ENCODE results near the gene LACTB. TPM values are rescaled to one million over a fixed set of nuclear protein-coding genes. Genes with fewer than 3 reads are reported as not detected.

Gene LACTB
- total and polyA plus RNA-seq, 2 of the 13 experiments (the other 11 are each of a cell fraction or from before 2014, with no cell fraction given) = 14.8 to 23.0 TPM

DNA sequence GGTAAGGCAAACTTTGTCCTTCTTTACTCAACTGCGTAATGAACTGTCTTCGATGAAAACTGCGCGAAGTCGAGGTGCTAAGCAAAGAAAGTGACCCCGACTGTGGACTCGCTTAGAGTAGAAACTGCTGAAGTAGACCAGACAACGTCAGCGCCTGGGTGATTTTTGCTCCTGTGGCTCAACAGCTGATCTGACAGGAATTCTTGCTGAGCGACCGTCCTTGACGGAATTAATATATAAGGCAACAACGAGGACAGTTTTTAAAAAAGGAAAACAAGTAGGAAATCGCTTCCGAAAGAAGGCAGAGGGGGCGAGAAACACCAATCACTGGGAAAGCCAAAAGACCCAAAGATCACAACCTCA lies 35.1 kb downstream of the LACTB start:
- Histone ChIP-seq H3K4me1 (ENCODE audit: insufficient read depth, low read length) (peaks cover 24% of the 10 kb centered on the region), H3K9me3 (ENCODE audit: low read length) (no peaks in the 10 kb centered on the region), H3K36me3 (replicated peaks in 1 of 2; ENCODE audit: control insufficient read depth in 1 of 2, insufficient read depth in 2 of 2, low read length in 2 of 2) (peaks cover under 1 to 23% of the 10 kb centered on the region in 2 experiments; a peak in 4 of 5 replicates), H4K20me1 (ENCODE audit: insufficient read depth, low read length) (no peaks in the 10 kb centered on the region; the same call in 1 of the 2 replicates), H3K4me2 (ENCODE audit: low read depth, low read length) (peak overlapping the region; percentile 70), H3K9ac (ENCODE audit: insufficient read depth, low read depth, low read length) (peak overlapping the region; percentile 94), H3K27me3 (ENCODE audit: control insufficient read depth in 1 of 2, insufficient read depth in 2 of 2, low read length in 2 of 2) (no peaks in the 10 kb centered on the region; a peak in 1 of 5 replicates), H3K4me3 (replicated peaks in 1 of 3; ENCODE audit: insufficient read depth in 1 of 3, low read depth in 2 of 3, low read length in 3 of 3) (peak overlapping the region; percentile 78 to 96 (median 96)), H2AFZ (ENCODE audit: low read length) (no peak overlapping the region), H3K79me2 (ENCODE audit: insufficient read depth, low read length) (peaks cover 26% of the 10 kb centered on the region), H3K27ac (ENCODE audit: extremely low read length, insufficient read depth, low read length) (peak overlapping the region; percentile 89)
- ChIA-PET CTCF (ENCODE audit: low intra/inter-chr PET ratio, low total read pairs) (no interaction called here), POLR2A (interaction anchor here (0.6 to 2.3 kb wide), 24 partner anchors 9 to 939 kb away, joined by 3 to 26 read pairs (median 5); partner anchors contain the start of genes RAB8B and SNX1)
- peak; percentile 29 for ATAC-seq
- peak; percentile 25 for DNase-seq (ENCODE audit: low spot score)
- FAIRE-seq = no peak
- WGBS (ENCODE audit: low lambda C conversion rate) = under 1% methylated on average over 16 of the region's 16 CpGs
- BruUV-seq (replicated peaks) = TSS peak; percentile 72
- intact Hi-C loops (cut with micrococcal nuclease; ENCODE audit: unreplicated experiment) = loop anchor here (1.0 to 10.0 kb wide), 6 partner anchors 34 to 372 kb away; partner anchors contain the start of gene APH1B
- in situ Hi-C loops (cut with HindIII; ENCODE audit: extremely low pct_ligation_motif_present, low pct_unique_long_range_greater_than_20kb) = loop anchor here (25.0 kb wide), 1 partner anchor 256 kb away; no protein-coding TSS in a partner anchor
- TF ChIP-seq MTERF4 (CRISPR knock-in tag; IDR thresholded peaks at IDR 0.05) (no peak), MAF1 (CRISPR knock-in tag; IDR thresholded peaks at IDR 0.05; ENCODE audit: borderline replicate concordance) (0 out of 2 replicates have a peak, but pooled peaks have one; percentile 4), SMARCE1 (IDR thresholded peaks at IDR 0.05; ENCODE audit: borderline replicate concordance) (no peak), ZNF343 (CRISPR knock-in tag; IDR thresholded peaks at IDR 0.05) (no peak), POLR2A (IDR thresholded peaks at IDR 0.05; ENCODE audit: insufficient read depth in 1 of 2, low read depth in 2 of 2, low read length in 2 of 2) (no peak), ZNF749 (CRISPR knock-in tag; IDR thresholded peaks at IDR 0.05; ENCODE audit: borderline replicate concordance) (no peak), HNRNPK (IDR thresholded peaks at IDR 0.05; ENCODE audit: low read depth, low read length, poor library complexity, severe bottlenecking) (no peak), ZNF256 (CRISPR knock-in tag; conservative IDR thresholded peaks at IDR 0.05) (no peak), ESRRA (CRISPR knock-in tag; IDR thresholded peaks at IDR 0.05; ENCODE audit: low read depth) (no peak), PAWR (CRISPR knock-in tag; IDR thresholded peaks at IDR 0.05; ENCODE audit: borderline replicate concordance) (no peak), ZSCAN25 (CRISPR knock-in tag; IDR thresholded peaks at IDR 0.05) (no peak), SIN3A (IDR thresholded peaks at IDR 0.05; ENCODE audit: borderline replicate concordance, low read depth, low read length) (0 out of 2 replicates have a peak, but pooled peaks have one; percentile 1), DNMT1 (CRISPR knock-in tag; IDR thresholded peaks at IDR 0.05) (no peak)
- TF ChIP-seq, protein P1, sequence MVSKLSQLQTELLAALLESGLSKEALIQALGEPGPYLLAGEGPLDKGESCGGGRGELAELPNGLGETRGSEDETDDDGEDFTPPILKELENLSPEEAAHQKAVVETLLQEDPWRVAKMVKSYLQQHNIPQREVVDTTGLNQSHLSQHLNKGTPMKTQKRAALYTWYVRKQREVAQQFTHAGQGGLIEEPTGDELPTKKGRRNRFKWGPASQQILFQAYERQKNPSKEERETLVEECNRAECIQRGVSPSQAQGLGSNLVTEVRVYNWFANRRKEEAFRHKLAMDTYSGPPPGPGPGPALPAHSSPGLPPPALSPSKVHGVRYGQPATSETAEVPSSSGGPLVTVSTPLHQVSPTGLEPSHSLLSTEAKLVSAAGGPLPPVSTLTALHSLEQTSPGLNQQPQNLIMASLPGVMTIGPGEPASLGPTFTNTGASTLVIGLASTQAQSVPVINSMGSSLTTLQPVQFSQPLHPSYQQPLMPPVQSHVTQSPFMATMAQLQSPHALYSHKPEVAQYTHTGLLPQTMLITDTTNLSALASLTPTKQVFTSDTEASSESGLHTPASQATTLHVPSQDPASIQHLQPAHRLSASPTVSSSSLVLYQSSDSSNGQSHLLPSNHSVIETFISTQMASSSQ (IDR thresholded peaks at IDR 0.05; ENCODE audit: low read depth) = no peak
- TF ChIP-seq, protein P1 (CRISPR knock-in tag; IDR thresholded peaks at IDR 0.05; ENCODE audit: borderline replicate concordance) = no peak
- TF ChIP-seq, protein P2, sequence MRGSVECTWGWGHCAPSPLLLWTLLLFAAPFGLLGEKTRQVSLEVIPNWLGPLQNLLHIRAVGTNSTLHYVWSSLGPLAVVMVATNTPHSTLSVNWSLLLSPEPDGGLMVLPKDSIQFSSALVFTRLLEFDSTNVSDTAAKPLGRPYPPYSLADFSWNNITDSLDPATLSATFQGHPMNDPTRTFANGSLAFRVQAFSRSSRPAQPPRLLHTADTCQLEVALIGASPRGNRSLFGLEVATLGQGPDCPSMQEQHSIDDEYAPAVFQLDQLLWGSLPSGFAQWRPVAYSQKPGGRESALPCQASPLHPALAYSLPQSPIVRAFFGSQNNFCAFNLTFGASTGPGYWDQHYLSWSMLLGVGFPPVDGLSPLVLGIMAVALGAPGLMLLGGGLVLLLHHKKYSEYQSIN (CRISPR knock-in tag; IDR thresholded peaks at IDR 0.05; ENCODE audit: borderline replicate concordance) = no peak
- TF ChIP-seq, protein P3, sequence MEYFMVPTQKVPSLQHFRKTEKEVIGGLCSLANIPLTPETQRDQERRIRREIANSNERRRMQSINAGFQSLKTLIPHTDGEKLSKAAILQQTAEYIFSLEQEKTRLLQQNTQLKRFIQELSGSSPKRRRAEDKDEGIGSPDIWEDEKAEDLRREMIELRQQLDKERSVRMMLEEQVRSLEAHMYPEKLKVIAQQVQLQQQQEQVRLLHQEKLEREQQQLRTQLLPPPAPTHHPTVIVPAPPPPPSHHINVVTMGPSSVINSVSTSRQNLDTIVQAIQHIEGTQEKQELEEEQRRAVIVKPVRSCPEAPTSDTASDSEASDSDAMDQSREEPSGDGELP (IDR thresholded peaks at IDR 0.05; ENCODE audit: borderline replicate concordance, low read depth) = peak; percentile 90

All from HepG2 (cell line).